Neural cell (in vitro differentiated cells): ENCODE data around the gene CCDC88C.

Source experiments
- CTCF ChIP-seq: fragments of 450-650 bp; IDR thresholded peaks from 2 replicates; pipeline ENCODE4 v1.5.1; 2014; ENCODE audit warnings: antibody characterized with exemption, mild to moderate bottlenecking, moderate library complexity; ENCODE audit not compliant: poor library complexity, severe bottlenecking
- EP300 ChIP-seq: fragments of 450-650 bp; conservative IDR thresholded peaks from 2 replicates; pipeline ENCODE4 v1.6.1; 2014; ENCODE audit warnings: antibody characterized with exemption, mild to moderate bottlenecking, moderate library complexity; ENCODE audit not compliant: poor library complexity, severe bottlenecking
- EZH2 ChIP-seq: fragments of 200-600, 300-800 bp; shearing (Covaris generic), sonication (generic); IDR thresholded peaks from 2 replicates; pipeline ENCODE4 v1.6.1; 2014; ENCODE audit warnings: antibody characterized with exemption, low read length, borderline replicate concordance, mild to moderate bottlenecking; ENCODE audit not compliant: insufficient read depth, poor library complexity, severe bottlenecking
- POLR2AphosphoS5 ChIP-seq: IDR thresholded peaks from 2 replicates; pipeline ENCODE4 v1.6.1; 2012
- REST ChIP-seq: IDR thresholded peaks from 2 replicates; pipeline ENCODE4 v1.6.1; 2012; ENCODE audit warnings: borderline replicate concordance
- SMC3 ChIP-seq: fragments of 450-650 bp; conservative IDR thresholded peaks from 2 replicates; pipeline ENCODE4 v1.6.1; 2014; ENCODE audit warnings: antibody characterized with exemption, mild to moderate bottlenecking, moderate library complexity; ENCODE audit not compliant: poor library complexity
- TAF1 ChIP-seq: IDR thresholded peaks from 2 replicates; pipeline ENCODE4 v1.6.1; 2012; ENCODE audit warnings: low read depth

- TF ChIP-seq CTCF (no peak), EZH2 (no peak), REST (no peak), SMC3 (no peak), EP300 (no peak), TAF1 (no peak), POLR2AphosphoS5 (no peak)
Observed at GRCh38 chr14:91294153-91294552, 123.5 kb downstream of the CCDC88C start.
